Spleen (tissue), 11 donors: ENCODE results near the gene SH3BP5. TPM values are rescaled to one million over a fixed set of nuclear protein-coding genes. Genes with fewer than 3 reads are reported as not detected.
A peak's percentile ranks its signal among the peaks of the same experiment; 100 is the strongest.

Source experiments
- DNase-seq: peaks from one replicate; pipeline ENCODE4 v3.0.0-alpha.2; 2020
- H3K27ac ChIP-seq, 8 donors: fragments of 200-600 bp; sonication (generic) in 7 of 8; 1 replicate in 4 of 8; 2 replicates in 4 of 8; pipeline versions ENCODE4 v1.5.0 to v1.8.0; 2016 to 2021; ENCODE audit warnings: inconsistent platforms in 4 of 8, mild to moderate bottlenecking in 4 of 8, moderate library complexity in 1 of 8
- H3K27me3 ChIP-seq, 7 donors: fragments of 200-600 bp; sonication (generic) in 6 of 7; replicated peaks in 1 of 7; 1 replicate in 4 of 7; 2 replicates in 3 of 7; pipeline versions ENCODE4 v1.5.0 to v1.8.0; 2016 to 2021; ENCODE audit warnings: inconsistent platforms in 3 of 7, mild to moderate bottlenecking in 1 of 7
- H3K36me3 ChIP-seq, 6 donors: fragments of 200-600 bp; sonication (generic) in 5 of 6; 1 replicate in 4 of 6; 2 replicates in 2 of 6; pipeline versions ENCODE4 v1.5.0 to v1.8.0; 2016 to 2021; ENCODE audit warnings: inconsistent platforms in 2 of 6
- H3K4me1 ChIP-seq, 6 donors: fragments of 200-600 bp; sonication (generic) in 5 of 6; 1 replicate in 3 of 6; 2 replicates in 3 of 6; pipeline versions ENCODE4 v1.5.0 to v1.8.0; 2016 to 2021; ENCODE audit warnings: inconsistent platforms in 3 of 6
- H3K4me3 ChIP-seq, 8 donors: fragments of 200-600 bp; sonication (generic) in 7 of 8; 1 replicate in 4 of 8; 2 replicates in 4 of 8; pipeline versions ENCODE4 v1.5.0 to v1.8.0; 2016 to 2021; ENCODE audit warnings: inconsistent platforms in 4 of 8, mild to moderate bottlenecking in 4 of 8, moderate library complexity in 2 of 8
- H3K9me3 ChIP-seq, 8 donors: fragments of 200-600 bp; sonication (generic) in 7 of 8; 1 replicate in 4 of 8; 2 replicates in 4 of 8; pipeline versions ENCODE4 v1.5.0 to v1.8.0; 2016 to 2021; ENCODE audit warnings: inconsistent platforms in 4 of 8
- CTCF ChIP-seq, 11 experiments: fragments of 200-600 bp in 7 of 11; fragments of 450-650 bp in 4 of 11; sonication (generic) in 4 of 11; IDR thresholded peaks in 8 of 11; conservative IDR thresholded peaks in 3 of 11; 1 replicate in 7 of 11; 2 replicates in 4 of 11; pipeline versions ENCODE4 v1.4.0 to v1.8.0; 2016 to 2021; ENCODE audit warnings: antibody characterized with exemption in 11 of 11, inconsistent platforms in 4 of 11, mild to moderate bottlenecking in 1 of 11
- POLR2A ChIP-seq, 3 donors: fragments of 450-650 bp; IDR thresholded peaks; one replicate each; pipeline ENCODE4 v1.5.1; 2017; ENCODE audit warnings: antibody characterized with exemption in 3 of 3, mild to moderate bottlenecking in 1 of 3
- POLR2AphosphoS5 ChIP-seq, 3 donors: sonication (generic); formaldehyde crosslinking; IDR thresholded peaks; one replicate each; pipeline ENCODE4 v1.5.1; 2017; ENCODE audit warnings: antibody characterized with exemption in 3 of 3
- WGBS, 5 donors: extraction: QIAGEN DNeasy Blood & Tissue Kit in 3 of 5; methylation state at CpG; one replicate each; pipeline versions ENCODE4 v1.1.5 to v1.1.7; 2013 to 2018; 5-methylcytosine and 5-hydroxymethylcytosine counted together
- intact Hi-C: fragments of 100-400 bp; cut with DNase I; formaldehyde crosslinking; loops from one replicate; pipeline ENCODE4 v1.15.0; 2023; ENCODE audit warnings: low total_unique reads
- polyA plus RNA-seq, 3 donors: library from polyadenylated mRNA; stranded (reverse); fragments of 200-250 nt; gene quantifications; one replicate each; pipeline ENCODE4 v1.2.1, GENCODE V29; 2013
- total RNA-seq, 7 donors: library from RNA; depleted of rRNA in 3 of 7; stranded (reverse); fragments of >200 nt in 3 of 7; fragmentation: NEBNext Ultra II Directional in 4 of 7; extraction: Animal tissue kit (Norgen Biotek cat#: 25700) in 4 of 7; gene quantifications; one replicate each; pipeline versions ENCODE4 v1.1.0 to v1.2.1, GENCODE V29; 2016 to 2021
- donor health status: healthy with polysubstance abuse.
- donor health status: DM: no; HTN: no; CAD: no; lungs with moderate emphysema.
- donor health status: DM: no; HTN: no; CAD: no.
- donor health status: Bipolar disorder and iron deficiency.
- donor health status: healthy.
- donor health status: DM: no; HTN: no; CAD: no.
- donor health status: DM: yes; HTN: yes; CAD: no.

SH3BP5 gene
- total and polyA plus RNA-seq, 10 donors = 36.4 to 75.0 (median 53.7) TPM

GRCh38 chr3:15277861-15278500 is 54.4 kb downstream of the SH3BP5 start:
- Histone ChIP-seq H3K27me3 (no peaks in the 10 kb centered on the region), H3K9me3 (no peaks in the 10 kb centered on the region), H3K36me3 (peaks cover 0 to 4% (median 0%) of the 10 kb centered on the region in 6 donors), H3K4me3 (no peak overlapping the region), H3K4me1 (peaks cover 0 to 89% (median 51%) of the 10 kb centered on the region in 6 donors), H3K27ac (no peak overlapping the region)
- TF ChIP-seq CTCF (IDR thresholded peaks at IDR 0.05 in 8 of 11, conservative IDR thresholded peaks at IDR 0.05 in 3 of 11) (no peak), POLR2A (IDR thresholded peaks at IDR 0.05) (no peak), POLR2AphosphoS5 (IDR thresholded peaks at IDR 0.05) (no peak)
- WGBS, 5 donors = 91 to 94% (median 91%) methylated on average over 13 of the region's 13 CpGs
- DNase-seq = no peak
- intact Hi-C loops = loop anchor here (10.0 kb wide), 1 partner anchor 57 kb away; the partner anchor contains the start of gene SH3BP5

- H3K4me3 ChIP-seq = no peak overlapping the region
- H3K9me3 ChIP-seq = no peaks in the 10 kb centered on the region
- intact Hi-C loops = loop anchor here (10.0 kb wide), 1 partner anchor 59 kb away; the partner anchor contains the start of gene SH3BP5
- H3K4me1 ChIP-seq = peaks cover 11 to 89% (median 65%) of the 10 kb centered on the region in 6 donors
- no peak for TF ChIP-seq POLR2AphosphoS5 (IDR thresholded peaks at IDR 0.05)
- no peak for TF ChIP-seq POLR2A (IDR thresholded peaks at IDR 0.05)
- no peak for TF ChIP-seq CTCF (IDR thresholded peaks at IDR 0.05 in 8 of 11, conservative IDR thresholded peaks at IDR 0.05 in 3 of 11)
- no peaks in the 10 kb centered on the region for H3K36me3 ChIP-seq
- H3K27me3 ChIP-seq = no peaks in the 10 kb centered on the region
- peak overlapping the region in 1 of 8 donors; percentile 36 for H3K27ac ChIP-seq
- 85 to 95% (median 90%) methylated on average over 6 to 11 of the region's 11 CpGs for WGBS, 5 donors
- DNase-seq = no peak
These were observed 56.2 kb downstream of the SH3BP5 start for GRCh38 chr3:15276028-15276724.

GRCh38 chr3:15273227-15273626 is 59.2 kb downstream of the SH3BP5 start:
- Histone ChIP-seq H3K4me1 (peaks cover 38 to 96% (median 76%) of the 10 kb centered on the region in 6 donors), H3K27ac (peak overlapping the region in 7 of 8 donors; percentile 46 to 88 (median 82)), H3K9me3 (no peaks in the 10 kb centered on the region), H3K27me3 (no peaks in the 10 kb centered on the region), H3K36me3 (peaks cover 0 to 15% (median 0%) of the 10 kb centered on the region in 6 donors), H3K4me3 (peak overlapping the region in 1 of 8 donors; percentile 51)
- intact Hi-C loops = loop anchor here (10.0 kb wide), 1 partner anchor 62 kb away; the partner anchor contains the start of gene SH3BP5
- TF ChIP-seq POLR2A (IDR thresholded peaks at IDR 0.05) = no peak
- peak in 1 of 3 donors; percentile 14 for TF ChIP-seq POLR2AphosphoS5 (IDR thresholded peaks at IDR 0.05)
- TF ChIP-seq CTCF (IDR thresholded peaks at IDR 0.05 in 8 of 11, conservative IDR thresholded peaks at IDR 0.05 in 3 of 11) = no peak
- WGBS, 5 donors = 46 to 75% (median 60%) methylated on average over 5 of the region's 5 CpGs
- no peak for DNase-seq
